B cell (primary cell): ENCODE measurements around the gene HTT. TPM values are rescaled to one million over a fixed set of nuclear protein-coding genes. Genes with fewer than 3 reads are reported as not detected.

Experiments
- ATAC-seq: fragments of 200-7000 bp; cut with Tn5 transposase; one replicate; pipeline ENCODE4 v1.10.0; 2021; ENCODE audit warnings: low read depth, mild to moderate bottlenecking, moderate number of reproducible peaks, moderate library complexity
- CTCF ChIA-PET: fragments of 350-600 bp; sonication (Branson Sonifier 250); formaldehyde crosslinking; loops from one replicate; lab custom pipeline; 2021; ENCODE audit warnings: antibody characterized with exemption, inconsistent platforms; lab: Charles Lee
- POLR2A ChIA-PET: fragments of 350-600 bp; sonication (Branson Sonifier 250); formaldehyde crosslinking; loops from one replicate; lab custom pipeline; 2021; ENCODE audit warnings: antibody characterized with exemption; lab: Charles Lee
- DNase-seq: peaks from one replicate; pipeline ENCODE4 v3.0.0; 2013
- H2AFZ ChIP-seq: 2 replicates; pipeline ENCODE4 v1.6.1; 2012; ENCODE audit warnings: mild to moderate bottlenecking, low read depth, low read length; ENCODE audit not compliant: insufficient read depth, poor library complexity, severe bottlenecking
- H3K27ac ChIP-seq, 2 donors: 1 replicate in 1 of 2; 2 replicates in 1 of 2; pipeline ENCODE4 v1.5.1; 2012 to 2013; ENCODE audit warnings: low read length in 2 of 2, mild to moderate bottlenecking in 2 of 2, moderate library complexity in 1 of 2
- H3K27me3 ChIP-seq, 4 experiments: fragments of 200-600 bp in 1 of 4; sonication (generic) in 1 of 4; replicated peaks in 1 of 4; 1 replicate in 2 of 4; 2 replicates in 2 of 4; pipeline versions ENCODE4 v1.6.1 to v1.7.0; 2013 to 2016; ENCODE audit warnings: low read length in 3 of 4, mild to moderate bottlenecking in 2 of 4, mixed read lengths in 1 of 4, moderate library complexity in 1 of 4; ENCODE audit not compliant: insufficient read depth in 4 of 4, control insufficient read depth in 3 of 4; ENCODE audit errors: control extremely low read depth in 1 of 4
- H3K36me3 ChIP-seq, 2 experiments: replicated peaks in 1 of 2; 1 replicate in 1 of 2; 2 replicates in 1 of 2; pipeline versions ENCODE4 v1.6.1 to v1.7.1; 2013; ENCODE audit warnings: low read length in 1 of 2; ENCODE audit not compliant: insufficient read depth in 2 of 2, control insufficient read depth in 1 of 2; ENCODE audit errors: control extremely low read depth in 1 of 2, extremely low read depth in 1 of 2
- H3K4me1 ChIP-seq, 2 donors: fragments of 200-600 bp in 1 of 2; sonication (generic) in 1 of 2; 1 replicate in 1 of 2; 2 replicates in 1 of 2; pipeline versions ENCODE4 v1.5.1 to v1.6.1; 2013 to 2017; ENCODE audit warnings: low read length in 2 of 2; ENCODE audit not compliant: control insufficient read depth in 2 of 2, insufficient read depth in 2 of 2
- H3K4me2 ChIP-seq: replicated peaks from 2 replicates; pipeline ENCODE3; 2012; ENCODE audit warnings: mild to moderate bottlenecking, low read depth, low read length; ENCODE audit not compliant: poor library complexity, severe bottlenecking
- H3K4me3 ChIP-seq, 5 experiments: fragments of 200-600 bp in 1 of 5; sonication (generic) in 1 of 5; 1 replicate in 3 of 5; 2 replicates in 2 of 5; pipeline versions ENCODE4 v1.5.1 to v1.7.0; 2011 to 2016; ENCODE audit warnings: low read length in 4 of 5, mild to moderate bottlenecking in 4 of 5, low read depth in 2 of 5, control low read depth in 1 of 5, moderate library complexity in 1 of 5; ENCODE audit not compliant: insufficient read depth in 1 of 5; ENCODE audit errors: control extremely low read depth in 1 of 5, extremely low read depth in 1 of 5
- H3K79me2 ChIP-seq: fragments of 200-600 bp; sonication (generic); one replicate; pipeline ENCODE4 v1.6.0; 2016; ENCODE audit warnings: low read length; ENCODE audit not compliant: control insufficient read depth, insufficient read depth
- H3K9ac ChIP-seq: fragments of 200-600 bp; sonication (generic); 2 replicates; pipeline ENCODE4 v1.6.1; 2017; ENCODE audit warnings: mild to moderate bottlenecking, low read length, moderate library complexity
- H3K9me3 ChIP-seq, 3 donors: one replicate each; pipeline versions ENCODE4 v1.6.1 to v1.7.1; 2013; ENCODE audit warnings: low read length in 2 of 3; ENCODE audit not compliant: control insufficient read depth in 2 of 3, insufficient read depth in 1 of 3; ENCODE audit errors: control extremely low read depth in 1 of 3
- H4K20me1 ChIP-seq: 2 replicates; pipeline ENCODE4 v1.6.0; 2012; ENCODE audit warnings: mild to moderate bottlenecking, low read length; ENCODE audit not compliant: insufficient read depth, control insufficient read depth, poor library complexity, severe bottlenecking
- H3K27ac Mint-ChIP-seq: one replicate; pipeline ENCODE4 v1.8.0; 2021; ENCODE audit warnings: mixed read lengths
- H3K27me3 Mint-ChIP-seq: one replicate; pipeline ENCODE4 v1.8.0; 2021; ENCODE audit warnings: mixed read lengths
- H3K4me1 Mint-ChIP-seq: one replicate; pipeline ENCODE4 v1.8.0; 2021; ENCODE audit warnings: mixed read lengths
- H3K4me3 Mint-ChIP-seq: one replicate; pipeline ENCODE4 v1.8.0; 2021; ENCODE audit warnings: mixed read lengths
- H3K9me3 Mint-ChIP-seq: one replicate; pipeline ENCODE4 v1.8.0; 2022; ENCODE audit warnings: mixed read lengths; ENCODE audit not compliant: insufficient read depth
- CTCF ChIP-seq: fragments of 200-600 bp; IDR thresholded peaks from one replicate; pipeline ENCODE4 v1.8.0; 2022; ENCODE audit warnings: antibody characterized with exemption, mild to moderate bottlenecking
- EZH2 ChIP-seq: IDR thresholded peaks from 2 replicates; pipeline ENCODE4 v1.6.1; 2012; ENCODE audit warnings: borderline replicate concordance, low read depth, mild to moderate bottlenecking, moderate library complexity, low read length; ENCODE audit not compliant: insufficient read depth, poor library complexity, severe bottlenecking
- WGBS: methylation state at CpG from one replicate; pipeline ENCODE4 v1.1.5; 2013; ENCODE audit warnings: missing lambda C conversion rate; ENCODE audit not compliant: insufficient coverage; 5-methylcytosine and 5-hydroxymethylcytosine counted together
- intact Hi-C: fragments of 100-400 bp; cut with micrococcal nuclease; formaldehyde crosslinking; loops from one replicate; pipeline ENCODE4 v1.10.0; 2022
- polyA plus RNA-seq: library from polyadenylated mRNA; depleted of rRNA; stranded (reverse); fragments of >200 nt; gene quantifications from 2 replicates; pipeline ENCODE4 v1.2.3, GENCODE V29; 2012
- total RNA-seq, 2 donors: library from RNA; stranded (reverse); fragments of 120-200 nt in 1 of 2; gene quantifications; 1 replicate in 1 of 2; 2 replicates in 1 of 2; pipeline versions ENCODE4 v1.2.3 to v1.2.4, GENCODE V29; 2013 to 2022

The HTT gene
- total and polyA plus RNA-seq, 2 donors (not counting 1 experiment from before 2014, with no cell fraction given): 52.8 to 195 TPM

- intact Hi-C loops: no loop called here
- CTCF ChIA-PET: interaction anchor here (1.8 kb wide), 1 partner anchor 15 kb away, joined by 4 read pairs; no protein-coding TSS in a partner anchor
- H3K27ac Mint-ChIP-seq: no peak overlapping the region
These were observed 103.4 kb downstream of the HTT start for GRCh38 chr4:3177905-3178304.

GRCh38 chr4:3178351-3178750, 103.9 kb downstream of the HTT start:
- Mint-ChIP-seq H3K4me1 (peaks cover 2% of the 10 kb centered on the region), H3K27me3 (no peaks in the 10 kb centered on the region), H3K9me3 (no peaks in the 10 kb centered on the region), H3K27ac (no peak overlapping the region), H3K4me3 (no peak overlapping the region)
- H3K79me2 ChIP-seq: no peaks in the 10 kb centered on the region
- POLR2A ChIA-PET: no interaction called here
- DNase-seq (no peak), ATAC-seq (no peak)
- no peak overlapping the region for H3K4me3 ChIP-seq
- H3K4me1 ChIP-seq: no peaks in the 10 kb centered on the region
- no peak for TF ChIP-seq CTCF
- TF ChIP-seq EZH2: no peak
- no peak overlapping the region for H3K9ac ChIP-seq
- H3K27ac ChIP-seq: no peak overlapping the region
- H4K20me1 ChIP-seq: no peaks in the 10 kb centered on the region
- peaks cover 4 to 92% of the 10 kb centered on the region in 2 experiments for H3K36me3 ChIP-seq
- intact Hi-C loops: no loop called here
- CTCF ChIA-PET: interaction anchor here (1.8 kb wide), 1 partner anchor 15 kb away, joined by 4 read pairs; no protein-coding TSS in a partner anchor
- no peaks in the 10 kb centered on the region for H3K9me3 ChIP-seq
- no peaks in the 10 kb centered on the region for H3K27me3 ChIP-seq
- no peak overlapping the region for H3K4me2 ChIP-seq
- WGBS: 100% methylated on average over 3 of the region's 9 CpGs
- H2AFZ ChIP-seq: no peak overlapping the region

More at GRCh38 chr4:3177905-3178304, 103.4 kb downstream of the HTT start:
- Histone ChIP-seq H3K4me1 (no peaks in the 10 kb centered on the region), H3K4me3 (no peak overlapping the region), H3K9me3 (no peaks in the 10 kb centered on the region), H3K4me2 (no peak overlapping the region), H3K36me3 (peaks cover 4 to 92% of the 10 kb centered on the region in 2 experiments), H2AFZ (no peak overlapping the region), H3K79me2 (no peaks in the 10 kb centered on the region), H3K9ac (no peak overlapping the region), H4K20me1 (no peaks in the 10 kb centered on the region), H3K27me3 (no peaks in the 10 kb centered on the region), H3K27ac (no peak overlapping the region)
- Mint-ChIP-seq H3K27me3 (no peaks in the 10 kb centered on the region), H3K4me1 (peaks cover 2% of the 10 kb centered on the region), H3K9me3 (no peaks in the 10 kb centered on the region), H3K4me3 (no peak overlapping the region)
- DNase-seq (no peak), ATAC-seq (no peak)
- 99% methylated on average over 7 of the region's 7 CpGs for WGBS
- POLR2A ChIA-PET: no interaction called here
- no peak for TF ChIP-seq CTCF
- TF ChIP-seq EZH2: no peak
